Astrocyte (in vitro differentiated cells and primary cell): ENCODE data around the gene GRHL1.

Experiments
- CTCF ChIP-seq: IDR thresholded peaks from 2 replicates; pipeline ENCODE4 v1.5.1; 2011; ENCODE audit warnings: low read depth, mild to moderate bottlenecking, inconsistent platforms, low read length, moderate library complexity; ENCODE audit not compliant: insufficient read depth
- EZH2 ChIP-seq: IDR thresholded peaks from 2 replicates; pipeline ENCODE4 v1.6.1; 2012; ENCODE audit warnings: mild to moderate bottlenecking, low read length, inconsistent platforms; ENCODE audit not compliant: insufficient read depth

GRCh38 chr2:9972621-9973479 lies 21.4 kb downstream of the GRHL1 start:
- TF ChIP-seq CTCF: no peak
- no peak for TF ChIP-seq EZH2
